Cerebellar cortex (tissue), 1 donor: Measurements from ENCODE around the gene PPM1N.

Source experiments
- DNase-seq: peaks from one replicate; pipeline ENCODE4 v3.0.0-alpha.2; 2015; ENCODE audit warnings: low spot score

PPM1N gene

DNA sequence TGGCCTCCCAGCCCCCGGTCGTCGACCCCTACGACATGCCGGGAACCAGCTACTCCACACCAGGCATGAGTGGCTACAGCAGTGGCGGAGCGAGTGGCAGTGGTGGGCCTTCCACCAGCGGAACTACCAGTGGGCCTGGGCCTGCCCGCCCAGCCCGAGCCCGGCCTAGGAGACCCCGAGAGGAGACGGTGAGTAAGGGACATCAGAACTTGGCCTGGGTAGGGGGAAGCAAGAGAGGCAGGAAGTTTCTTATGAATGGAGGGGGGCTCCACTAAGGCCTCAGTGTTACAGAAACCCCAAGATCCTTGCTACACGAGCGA lies 27.5 kb upstream of the PPM1N start:
- DNase-seq, result no peak

DNA sequence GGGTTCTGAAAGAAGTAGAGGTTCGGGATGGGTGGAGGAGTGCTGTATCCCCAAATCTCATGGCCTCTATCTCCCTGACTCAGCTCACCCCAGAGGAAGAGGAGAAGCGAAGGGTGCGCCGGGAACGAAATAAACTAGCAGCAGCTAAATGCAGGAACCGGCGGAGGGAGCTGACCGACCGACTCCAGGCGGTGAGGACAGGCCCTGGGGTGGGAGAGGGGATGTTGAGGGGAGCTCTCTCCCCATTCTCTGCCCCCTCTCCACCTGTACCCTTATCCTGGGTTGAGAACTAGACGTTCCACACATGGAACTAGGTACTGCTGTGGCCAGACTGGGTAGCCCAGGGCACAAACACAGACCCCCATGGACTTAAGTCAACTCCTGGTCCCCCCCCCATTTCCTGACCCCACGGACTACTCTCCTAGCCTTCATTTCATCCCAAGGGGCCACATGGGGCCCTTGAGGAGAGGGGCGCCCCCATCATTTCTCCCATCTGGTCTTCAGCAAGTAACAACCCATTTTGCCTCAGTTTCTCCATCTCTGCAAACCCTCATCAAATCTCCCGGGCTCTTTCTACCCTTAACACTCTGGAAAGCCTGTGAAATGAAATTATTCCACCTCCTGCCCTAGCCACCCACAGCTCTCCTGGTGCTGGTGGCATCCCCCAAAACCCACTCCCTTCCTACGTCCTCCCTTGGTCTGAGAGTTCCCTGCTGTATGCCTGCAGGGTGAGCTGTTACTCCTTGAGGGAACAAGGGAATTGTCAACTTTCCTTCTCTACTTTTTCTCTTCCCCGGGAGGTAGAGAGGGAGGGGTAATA lies 26.9 kb upstream of the PPM1N start:
- DNase-seq, result no peak

DNA sequence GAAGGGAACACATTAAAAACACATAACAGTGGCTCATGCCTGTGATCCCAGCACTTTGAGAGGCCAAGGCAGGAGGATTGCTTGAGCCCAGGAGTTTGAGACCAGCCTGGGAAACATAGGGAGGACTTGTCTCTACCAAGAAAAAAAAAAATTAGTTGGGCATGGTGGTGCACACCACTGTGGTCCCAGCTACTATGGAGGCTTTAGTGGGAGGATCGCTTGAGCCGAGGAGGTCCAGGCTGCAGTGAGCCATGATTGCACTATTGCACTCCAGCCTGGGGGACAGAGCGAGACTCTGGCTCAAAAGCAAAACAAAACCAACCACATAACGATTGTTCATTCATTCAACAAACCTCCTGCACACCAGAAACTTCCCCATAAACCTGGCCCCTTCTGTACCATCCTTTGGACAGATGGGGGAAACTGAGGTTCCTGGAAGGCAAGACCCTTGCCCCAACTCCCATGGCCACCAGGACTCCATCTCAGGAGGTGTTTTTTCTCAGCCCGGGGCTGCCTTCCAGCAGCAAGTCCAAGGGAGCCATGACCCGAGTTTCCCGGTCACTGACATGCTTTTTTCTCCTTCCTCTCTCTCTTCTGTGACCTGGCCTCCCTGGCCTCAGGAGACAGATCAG lies 26.2 kb upstream of the PPM1N start:
- no peak for DNase-seq

DNA sequence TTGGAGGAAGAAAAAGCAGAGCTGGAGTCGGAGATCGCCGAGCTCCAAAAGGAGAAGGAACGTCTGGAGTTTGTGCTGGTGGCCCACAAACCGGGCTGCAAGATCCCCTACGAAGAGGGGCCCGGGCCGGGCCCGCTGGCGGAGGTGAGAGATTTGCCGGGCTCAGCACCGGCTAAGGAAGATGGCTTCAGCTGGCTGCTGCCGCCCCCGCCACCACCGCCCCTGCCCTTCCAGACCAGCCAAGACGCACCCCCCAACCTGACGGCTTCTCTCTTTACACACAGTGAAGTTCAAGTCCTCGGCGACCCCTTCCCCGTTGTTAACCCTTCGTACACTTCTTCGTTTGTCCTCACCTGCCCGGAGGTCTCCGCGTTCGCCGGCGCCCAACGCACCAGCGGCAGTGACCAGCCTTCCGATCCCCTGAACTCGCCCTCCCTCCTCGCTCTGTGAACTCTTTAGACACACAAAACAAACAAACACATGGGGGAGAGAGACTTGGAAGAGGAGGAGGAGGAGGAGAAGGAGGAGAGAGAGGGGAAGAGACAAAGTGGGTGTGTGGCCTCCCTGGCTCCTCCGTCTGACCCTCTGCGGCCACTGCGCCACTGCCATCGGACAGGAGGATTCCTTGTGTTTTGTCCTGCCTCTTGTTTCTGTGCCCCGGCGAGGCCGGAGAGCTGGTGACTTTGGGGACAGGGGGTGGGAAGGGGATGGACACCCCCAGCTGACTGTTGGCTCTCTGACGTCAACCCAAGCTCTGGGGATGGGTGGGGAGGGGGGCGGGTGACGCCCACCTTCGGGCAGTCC lies 25.5 kb upstream of the PPM1N start:
- no peak for DNase-seq

DNA sequence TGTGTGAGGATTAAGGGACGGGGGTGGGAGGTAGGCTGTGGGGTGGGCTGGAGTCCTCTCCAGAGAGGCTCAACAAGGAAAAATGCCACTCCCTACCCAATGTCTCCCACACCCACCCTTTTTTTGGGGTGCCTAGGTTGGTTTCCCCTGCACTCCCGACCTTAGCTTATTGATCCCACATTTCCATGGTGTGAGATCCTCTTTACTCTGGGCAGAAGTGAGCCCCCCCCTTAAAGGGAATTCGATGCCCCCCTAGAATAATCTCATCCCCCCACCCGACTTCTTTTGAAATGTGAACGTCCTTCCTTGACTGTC lies 24.9 kb upstream of the PPM1N start:
- no peak for DNase-seq

DNA sequence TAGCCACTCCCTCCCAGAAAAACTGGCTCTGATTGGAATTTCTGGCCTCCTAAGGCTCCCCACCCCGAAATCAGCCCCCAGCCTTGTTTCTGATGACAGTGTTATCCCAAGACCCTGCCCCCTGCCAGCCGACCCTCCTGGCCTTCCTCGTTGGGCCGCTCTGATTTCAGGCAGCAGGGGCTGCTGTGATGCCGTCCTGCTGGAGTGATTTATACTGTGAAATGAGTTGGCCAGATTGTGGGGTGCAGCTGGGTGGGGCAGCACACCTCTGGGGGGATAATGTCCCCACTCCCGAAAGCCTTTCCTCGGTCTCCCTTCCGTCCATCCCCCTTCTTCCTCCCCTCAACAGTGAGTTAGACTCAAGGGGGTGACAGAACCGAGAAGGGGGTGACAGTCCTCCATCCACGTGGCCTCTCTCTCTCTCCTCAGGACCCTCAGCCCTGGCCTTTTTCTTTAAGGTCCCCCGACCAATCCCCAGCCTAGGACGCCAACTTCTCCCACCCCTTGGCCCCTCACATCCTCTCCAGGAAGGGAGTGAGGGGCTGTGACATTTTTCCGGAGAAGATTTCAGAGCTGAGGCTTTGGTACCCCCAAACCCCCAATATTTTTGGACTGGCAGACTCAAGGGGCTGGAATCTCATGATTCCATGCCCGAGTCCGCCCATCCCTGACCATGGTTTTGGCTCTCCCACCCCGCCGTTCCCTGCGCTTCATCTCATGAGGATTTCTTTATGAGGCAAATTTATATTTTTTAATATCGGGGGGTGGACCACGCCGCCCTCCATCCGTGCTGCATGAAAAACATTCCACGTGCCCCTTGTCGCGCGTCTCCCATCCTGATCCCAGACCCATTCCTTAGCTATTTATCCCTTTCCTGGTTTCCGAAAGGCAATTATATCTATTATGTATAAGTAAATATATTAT lies 24.3 kb upstream of the PPM1N start:
- no peak for DNase-seq

DNA sequence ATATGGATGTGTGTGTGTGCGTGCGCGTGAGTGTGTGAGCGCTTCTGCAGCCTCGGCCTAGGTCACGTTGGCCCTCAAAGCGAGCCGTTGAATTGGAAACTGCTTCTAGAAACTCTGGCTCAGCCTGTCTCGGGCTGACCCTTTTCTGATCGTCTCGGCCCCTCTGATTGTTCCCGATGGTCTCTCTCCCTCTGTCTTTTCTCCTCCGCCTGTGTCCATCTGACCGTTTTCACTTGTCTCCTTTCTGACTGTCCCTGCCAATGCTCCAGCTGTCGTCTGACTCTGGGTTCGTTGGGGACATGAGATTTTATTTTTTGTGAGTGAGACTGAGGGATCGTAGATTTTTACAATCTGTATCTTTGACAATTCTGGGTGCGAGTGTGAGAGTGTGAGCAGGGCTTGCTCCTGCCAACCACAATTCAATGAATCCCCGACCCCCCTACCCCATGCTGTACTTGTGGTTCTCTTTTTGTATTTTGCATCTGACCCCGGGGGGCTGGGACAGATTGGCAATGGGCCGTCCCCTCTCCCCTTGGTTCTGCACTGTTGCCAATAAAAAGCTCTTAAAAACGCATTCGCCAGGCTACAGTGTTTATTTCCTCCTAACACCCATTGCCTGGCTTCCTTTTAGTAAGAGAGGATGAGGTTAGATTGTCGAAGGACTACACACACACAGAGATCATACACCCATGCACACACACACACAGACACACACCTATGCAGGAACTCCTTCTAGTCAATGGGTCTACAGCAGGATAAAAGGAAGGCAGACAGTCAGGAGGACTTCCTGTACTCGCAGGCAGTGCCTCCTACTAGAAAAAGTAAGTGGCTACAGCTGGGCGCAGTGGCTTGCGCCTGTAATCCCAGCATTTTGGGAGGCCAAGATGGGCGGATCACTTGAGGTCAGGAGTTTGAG lies 23.4 kb upstream of the PPM1N start:
- DNase-seq, result no peak

DNA sequence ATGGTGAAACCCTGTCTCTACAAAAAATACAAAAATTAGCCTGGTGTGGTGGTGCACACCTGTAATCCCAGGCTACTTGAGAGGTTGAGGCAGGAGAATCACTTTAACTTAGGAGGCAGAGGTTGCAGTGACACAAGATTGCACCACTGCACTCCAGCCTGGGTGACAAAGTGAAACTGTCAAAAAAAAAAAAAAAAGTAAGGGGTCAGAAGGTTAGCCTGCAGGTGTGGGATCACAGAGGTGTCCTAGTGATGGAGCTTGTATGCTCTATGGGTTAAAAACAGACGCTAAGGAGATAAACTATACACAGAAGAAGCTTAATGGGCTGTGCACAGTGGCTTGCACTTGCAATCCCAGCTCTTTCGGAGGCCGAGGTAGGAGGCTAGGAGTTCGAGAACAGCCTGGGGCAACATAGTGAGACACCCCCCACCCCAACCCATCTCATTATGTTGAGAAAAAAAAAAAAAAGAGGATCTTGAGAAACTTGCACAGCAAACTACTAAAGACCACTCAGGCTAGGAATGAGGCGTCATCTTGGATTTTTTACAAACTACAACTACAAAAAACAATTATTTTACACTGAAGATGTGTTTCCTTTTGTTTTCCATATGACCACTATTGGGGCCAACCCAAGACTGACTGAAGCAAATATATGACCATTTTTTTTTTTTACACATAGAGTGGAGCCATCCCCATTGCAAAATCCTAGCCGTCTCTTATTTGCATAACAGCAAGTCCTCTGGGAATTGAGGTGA lies 22.5 kb upstream of the PPM1N start:
- DNase-seq, result no peak

DNA sequence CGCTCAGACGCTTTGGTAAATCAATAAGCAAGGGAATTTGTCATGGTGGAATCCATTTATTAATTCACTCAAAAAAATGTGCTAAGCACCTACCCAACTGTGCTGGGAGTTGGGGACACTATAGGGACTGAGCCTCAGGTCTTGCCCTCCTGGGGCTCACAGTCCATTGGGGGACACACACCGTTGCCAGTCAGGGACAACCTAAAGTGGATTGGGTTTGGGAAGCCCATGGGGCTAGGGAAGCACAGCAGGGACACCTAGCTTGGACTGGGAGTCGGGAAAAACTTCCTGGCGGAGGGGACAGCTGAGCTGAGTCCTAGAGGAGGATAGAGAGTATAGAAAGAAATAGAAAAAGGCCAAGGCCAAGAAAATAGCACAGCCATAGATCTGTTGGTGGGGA lies 21.9 kb upstream of the PPM1N start:
- DNase-seq, result no peak

DNA sequence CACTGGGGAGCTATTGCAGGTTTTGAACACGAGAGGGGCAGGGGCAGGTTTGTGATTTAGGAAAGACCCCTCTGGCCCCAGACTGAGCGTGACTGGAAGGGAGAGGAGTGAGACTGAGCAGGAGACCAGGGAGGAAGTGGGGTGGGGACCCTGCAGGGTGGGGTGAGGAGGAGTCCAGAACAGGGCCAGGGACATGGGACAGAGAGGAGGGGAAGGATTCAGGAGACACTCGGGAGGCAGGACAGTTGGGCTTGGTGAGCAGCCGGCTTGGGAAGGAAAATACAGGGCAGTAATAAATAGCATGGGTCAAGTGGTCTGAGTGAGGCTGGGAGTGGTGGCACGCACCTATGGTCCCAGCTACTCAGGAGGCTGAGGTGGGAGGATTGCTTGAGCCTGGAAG lies 21.1 kb upstream of the PPM1N start:
- DNase-seq, result no peak

DNA sequence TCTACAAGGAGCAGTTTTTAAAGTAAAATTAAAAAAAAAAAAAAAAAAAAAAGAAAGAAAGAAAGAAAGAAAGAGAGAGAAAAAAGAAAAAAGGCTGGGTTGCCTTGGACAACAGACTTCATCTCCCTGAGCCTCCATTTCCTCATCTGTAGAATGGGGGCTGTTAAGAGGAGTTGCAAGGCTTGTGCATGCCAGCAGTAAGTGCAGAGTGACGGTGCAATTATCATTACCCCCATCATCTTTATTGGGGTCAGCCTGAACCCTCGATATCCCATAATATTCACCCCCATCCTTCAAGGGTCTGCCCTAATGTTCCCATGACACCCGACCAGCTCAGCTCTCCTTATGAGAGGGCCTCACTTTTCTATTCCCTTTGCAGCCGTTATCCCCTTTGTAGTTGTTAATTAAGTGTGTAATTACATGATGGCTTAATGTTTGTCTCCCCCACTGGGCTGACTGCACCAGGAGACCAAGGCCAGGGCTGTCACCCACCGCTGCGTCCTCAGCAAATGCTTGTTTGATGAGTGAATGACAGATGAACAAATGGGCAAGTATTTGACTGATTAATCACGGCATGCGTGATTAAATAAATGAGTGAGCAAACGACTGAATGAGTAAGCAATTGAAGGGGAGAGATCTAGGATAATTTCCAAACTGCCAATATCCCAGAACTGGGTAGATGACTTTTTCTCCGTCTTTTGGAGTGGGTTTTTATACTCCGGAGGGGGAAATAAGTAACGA lies 20.4 kb upstream of the PPM1N start:
- DNase-seq, result no peak

DNA sequence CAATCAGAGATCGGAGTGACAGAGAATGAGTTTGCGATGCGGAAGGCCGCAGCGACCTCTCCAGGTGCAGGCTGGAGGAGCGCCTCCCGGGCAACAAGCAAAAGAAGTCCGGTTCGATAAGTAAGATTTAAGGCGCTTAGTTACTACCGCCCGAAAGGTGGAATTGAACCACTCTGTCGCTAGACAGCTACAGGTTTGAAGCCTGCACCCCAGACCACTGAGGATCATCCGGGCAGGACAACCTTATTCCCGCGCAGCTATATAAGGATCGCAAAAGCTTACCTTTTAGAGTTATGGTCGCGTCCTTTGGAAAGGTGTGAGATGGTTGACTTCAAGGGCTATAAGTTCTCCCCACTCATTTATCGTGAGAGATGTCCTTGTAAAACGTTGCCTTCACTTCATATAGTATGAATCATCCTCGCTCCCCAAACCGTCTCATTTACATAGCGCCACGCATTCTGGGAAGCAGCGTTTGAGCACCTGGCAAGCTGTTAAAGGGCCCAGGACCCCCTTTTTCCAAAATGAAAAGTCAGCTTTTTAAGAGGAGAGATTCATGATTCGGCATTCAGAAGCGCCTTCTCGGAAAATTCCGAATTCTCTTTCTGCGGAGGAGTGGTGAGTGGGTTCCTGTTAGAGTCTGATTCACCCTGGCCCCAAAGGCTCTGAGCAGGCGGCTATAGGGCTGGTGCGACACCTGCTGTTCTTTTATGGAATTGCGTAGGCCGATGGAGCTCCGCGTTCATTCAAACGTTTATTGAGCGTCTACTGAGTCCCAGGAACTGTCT lies 19.6 kb upstream of the PPM1N start:
- peak; percentile 97 for DNase-seq

DNA sequence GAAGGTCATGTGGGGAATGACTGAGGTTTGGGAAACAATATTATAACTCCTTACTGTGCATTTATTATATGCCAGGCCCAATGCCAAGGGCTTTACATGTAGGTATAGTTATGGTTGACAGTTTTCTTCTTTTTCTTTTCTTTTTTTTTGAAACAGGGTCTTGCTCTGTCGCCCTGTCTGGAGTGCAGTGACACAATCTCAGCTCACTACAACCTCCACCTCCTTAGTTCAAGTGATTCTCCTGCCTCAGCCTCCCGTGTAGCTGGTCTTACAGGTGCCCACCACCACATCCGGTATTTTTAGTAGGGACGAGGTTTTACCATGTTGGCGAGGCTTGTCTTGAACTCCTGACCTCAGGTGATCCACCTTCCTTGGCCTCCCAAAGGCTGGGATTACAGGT lies 15.2 kb upstream of the PPM1N start:
- no peak for DNase-seq

DNA sequence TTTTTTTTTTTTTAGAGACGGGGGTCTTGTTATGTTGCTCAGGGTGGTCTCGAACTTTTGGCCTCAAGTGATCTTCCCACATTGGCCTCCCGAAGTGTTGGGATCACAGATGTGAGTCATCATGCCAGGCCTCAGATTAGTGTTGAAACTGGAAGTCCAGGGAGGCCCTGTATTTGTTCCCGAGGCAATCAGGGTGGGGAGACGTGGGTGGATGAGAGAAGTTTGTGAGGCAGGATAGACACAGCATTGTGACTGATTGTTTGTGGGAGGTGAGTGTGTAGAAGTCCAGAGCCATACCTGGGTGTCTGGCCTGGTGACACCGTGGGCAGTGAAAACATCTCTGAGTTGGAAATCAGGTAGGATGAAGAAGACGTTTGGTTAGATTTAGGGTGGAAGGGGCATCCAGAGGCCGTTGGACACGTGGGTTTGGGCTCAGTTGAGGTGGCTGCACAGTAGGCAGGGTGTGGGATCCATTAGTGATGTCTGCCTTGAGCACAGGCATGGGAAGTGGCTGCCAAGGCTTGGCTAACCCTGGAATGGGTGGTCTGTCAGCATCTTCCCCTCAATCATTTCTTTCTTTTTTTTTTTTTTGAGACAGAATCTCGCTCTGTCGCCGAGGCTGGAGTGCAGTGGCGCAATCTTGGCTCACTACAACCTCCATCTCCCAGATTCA lies 13.8 kb upstream of the PPM1N start:
- no peak for DNase-seq

DNA sequence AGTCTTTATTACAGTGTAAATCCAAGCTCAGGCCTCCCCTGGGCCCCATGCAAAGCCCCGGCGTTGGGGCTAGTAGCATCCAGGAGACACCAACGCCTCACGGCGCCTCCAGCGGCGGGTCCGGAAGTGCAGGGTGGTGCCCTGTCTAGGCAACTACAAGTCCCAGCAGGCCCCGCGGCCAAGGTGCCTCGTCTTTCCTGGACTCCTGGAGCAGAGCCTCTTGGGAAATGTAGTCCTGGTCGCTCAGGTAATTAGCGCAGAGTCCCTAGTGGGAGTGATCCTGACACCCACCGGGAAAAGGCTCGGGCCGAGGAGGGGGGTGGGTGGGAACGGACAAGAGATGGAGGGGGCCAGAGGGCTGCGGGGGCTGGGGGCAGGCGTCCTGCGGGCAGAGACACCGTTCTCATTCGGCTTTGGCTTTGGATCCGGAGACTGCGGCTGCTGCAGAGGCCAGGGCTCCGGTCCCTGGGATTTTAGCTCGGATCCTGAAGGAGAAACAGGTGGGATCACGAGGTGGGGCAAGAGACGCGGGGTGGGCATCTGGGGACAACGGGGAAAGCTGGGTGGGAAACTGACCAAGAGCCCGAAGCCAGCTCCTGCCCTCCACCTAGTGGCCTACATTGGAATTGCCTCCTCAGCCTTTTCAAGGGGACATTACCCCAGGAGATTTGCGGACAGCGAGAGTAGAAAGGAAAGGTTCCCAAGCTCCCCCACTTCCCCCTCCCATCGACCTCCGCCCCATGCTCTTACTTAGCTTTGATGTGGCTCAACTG lies 12.8 kb upstream of the PPM1N start:
- DNase-seq, result peak; percentile 98

DNA sequence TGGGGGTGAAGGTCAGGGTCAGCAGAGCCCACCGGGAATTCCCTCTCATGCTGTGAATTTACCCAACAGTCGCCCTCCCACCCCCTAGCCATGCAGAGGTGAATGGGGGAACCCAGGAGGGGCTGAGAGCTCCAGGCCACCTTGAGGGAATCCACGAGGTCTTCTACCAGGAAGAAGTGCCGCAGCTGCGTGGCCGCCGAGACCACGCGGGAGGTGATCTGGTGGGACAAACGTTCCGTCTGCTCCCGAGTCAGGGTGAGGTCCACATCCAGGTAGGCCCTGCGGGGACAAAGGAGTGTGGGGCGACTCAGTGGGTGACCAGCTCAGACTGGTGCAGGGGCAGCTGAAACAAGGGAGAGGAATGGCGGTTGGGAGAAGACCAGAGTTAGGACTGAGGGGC lies 9.5 kb upstream of the PPM1N start:
- no peak for DNase-seq

DNA sequence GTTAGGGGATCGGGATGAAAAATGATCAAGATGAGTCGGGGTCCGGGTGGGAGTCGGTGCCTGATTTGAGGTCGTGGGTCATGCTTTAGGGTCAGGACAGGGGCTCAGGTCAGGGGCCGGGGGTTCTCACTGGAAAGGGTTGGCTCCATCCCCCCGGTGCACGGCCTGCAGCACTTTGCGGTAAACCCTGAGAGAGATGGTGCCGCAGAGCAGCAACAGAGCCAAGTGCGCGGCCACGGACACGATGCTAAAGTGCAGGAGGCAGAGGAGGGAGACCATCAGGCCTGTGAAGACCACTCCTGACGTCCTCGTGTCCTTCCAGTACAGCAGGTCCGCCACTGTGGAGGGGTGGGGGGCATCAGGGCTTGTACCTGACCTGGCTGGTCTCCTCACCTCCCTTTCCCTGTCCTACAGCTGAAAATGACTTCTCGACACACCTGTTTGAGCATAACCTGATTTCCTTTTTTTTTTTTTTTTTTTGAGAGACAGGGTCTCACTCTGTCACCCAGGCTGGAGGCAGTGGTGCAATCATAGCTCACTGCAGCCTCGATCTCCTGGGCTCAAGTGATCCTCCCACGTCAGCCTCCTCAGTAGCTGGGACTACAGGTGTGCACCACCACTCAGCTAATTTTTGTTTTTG lies 8.9 kb upstream of the PPM1N start:
- no peak for DNase-seq
